K562 (cell line): Measurements from ENCODE around the gene BSDC1. TPM values are rescaled to one million over a fixed set of nuclear protein-coding genes. Genes with fewer than 3 reads are reported as not detected.

Source experiments
- ARID3B ChIP-seq: fragments of 250-450 bp; sonication (Bioruptor Pico); IDR thresholded peaks from 2 replicates; pipeline ENCODE4 v1.4.0; 2020; ENCODE audit warnings: borderline replicate concordance
- CEBPB ChIP-seq: fragments of 450-650 bp; IDR thresholded peaks from 2 replicates; pipeline ENCODE4 v1.6.1; 2016; ENCODE audit warnings: missing genetic modification characterization, missing compliant biosample characterization
- CHD2 ChIP-seq: IDR thresholded peaks from 2 replicates; pipeline ENCODE4 v1.6.1; 2011; ENCODE audit warnings: low read depth, low read length
- ESRRB ChIP-seq: fragments of 250-450 bp; sonication (Bioruptor Pico); IDR thresholded peaks from 2 replicates; pipeline ENCODE4 v1.5.0; 2020; ENCODE audit warnings: mild to moderate bottlenecking, moderate library complexity, borderline replicate concordance
- GTF3C2 ChIP-seq: IDR thresholded peaks from 3 replicates; pipeline ENCODE4 v1.6.1; 2011; ENCODE audit warnings: borderline replicate concordance, mild to moderate bottlenecking, moderate library complexity; ENCODE audit not compliant: insufficient read length; ENCODE audit errors: extremely low read depth
- ID3 ChIP-seq, 2 experiments: fragments of 250-450 bp in 1 of 2; fragments of 450-650 bp in 1 of 2; sonication (Bioruptor Pico) in 1 of 2; IDR thresholded peaks; 2 replicates each; pipeline versions ENCODE4 v1.6.1 to v1.8.0; 2016 to 2021; ENCODE audit warnings: mild to moderate bottlenecking in 2 of 2, moderate library complexity in 2 of 2, missing compliant biosample characterization in 1 of 2, missing genetic modification characterization in 1 of 2
- MYBL2 ChIP-seq, 2 experiments: fragments of 450-650 bp in 1 of 2; sonication (generic) in 1 of 2; formaldehyde crosslinking in 1 of 2; IDR thresholded peaks; 2 replicates each; pipeline versions ENCODE4 v1.6.1 to v1.8.1; 2017 to 2022; ENCODE audit warnings: borderline replicate concordance in 1 of 2, inconsistent platforms in 1 of 2, low read depth in 1 of 2, mild to moderate bottlenecking in 1 of 2, missing genetic modification reagents in 1 of 2, moderate library complexity in 1 of 2
- NCOA4 ChIP-seq: fragments of 450-650 bp; IDR thresholded peaks from 2 replicates; pipeline ENCODE4 v1.6.1; 2018; ENCODE audit warnings: mild to moderate bottlenecking; ENCODE audit not compliant: partially characterized antibody
- NFRKB ChIP-seq: fragments of 450-650 bp; IDR thresholded peaks from 2 replicates; pipeline ENCODE4 v1.6.1; 2016; ENCODE audit warnings: low read depth
- POLR2G ChIP-seq: fragments of 200-400 bp; formaldehyde crosslinking; IDR thresholded peaks from 2 replicates; pipeline ENCODE4 v1.6.1; 2017; ENCODE audit warnings: low read depth, mild to moderate bottlenecking, antibody characterized with exemption, low read length, moderate library complexity
- SETDB1 ChIP-seq: IDR thresholded peaks from one replicate; pipeline ENCODE4 v1.6.1; 2012; ENCODE audit warnings: low read length, control low read depth, inconsistent platforms
- SPI1 ChIP-seq: IDR thresholded peaks from 2 replicates; pipeline ENCODE4 v1.6.1; 2011; ENCODE audit warnings: low read depth, low read length, control low read depth, borderline replicate concordance
- ZBTB17 ChIP-seq: fragments of 450-650 bp; formaldehyde crosslinking; IDR thresholded peaks from 2 replicates; pipeline ENCODE4 v1.4.0; 2020; ENCODE audit warnings: mild to moderate bottlenecking
- polyA plus RNA-seq, 8 experiments: library from polyadenylated mRNA; depleted of rRNA in 4 of 8; stranded (reverse) in 5 of 8; unstranded in 3 of 8; fragments of >200 nt; fragmentation: Nextera tagmentation in 2 of 8; fragmentation: Illumina TruSeq in 1 of 8; extraction: Ambion mirVana in 2 of 8; extraction: Trizol in 1 of 8; gene quantifications; 2 replicates each; pipeline versions ENCODE4 v1.2.1 to v1.2.3, GENCODE V29; 2011 to 2014; ENCODE audit warnings: inconsistent platforms in 1 of 8, missing spikeins in 1 of 8
- total RNA-seq, 7 experiments: library from RNA; depleted of rRNA in 6 of 7; stranded (reverse); fragments of >200 nt in 6 of 7; fragmentation: Illumina TruSeq in 2 of 7; extraction: Trizol in 2 of 7; gene quantifications; 2 replicates each; pipeline versions ENCODE4 v1.2.1 to v1.2.3, GENCODE V29; 2011 to 2021; ENCODE audit warnings: low replicate concordance in 1 of 7

Gene BSDC1
- total and polyA plus RNA-seq, 9 of the 15 experiments (the other 6 are each of a cell fraction or from before 2014, with no cell fraction given) = 10.2 to 96.8 (median 73.1) TPM

GRCh38 chr1:32339363-32339978, 54.8 kb downstream of the BSDC1 start (continued):
- TF ChIP-seq ID3 (CRISPR knock-in tag; IDR thresholded peaks at IDR 0.05) (no peak), ID3 (tag; IDR thresholded peaks at IDR 0.05) (no peak), ESRRB (CRISPR knock-in tag) (no peak), NCOA4 (no peak), ARID3B (no peak), SETDB1 (no peak), CHD2 (no peak), CEBPB (tag) (no peak), ZBTB17 (CRISPR knock-in tag) (no peak), SPI1 (peak; percentile 99), NFRKB (no peak), MYBL2 (IDR thresholded peaks at IDR 0.05; ENCODE audit: low read depth) (no peak), MYBL2 (CRISPR knock-in tag; IDR thresholded peaks at IDR 0.05; ENCODE audit: borderline replicate concordance) (no peak), POLR2G (no peak), GTF3C2 (no peak)
